Activated CD8-positive, alpha-beta memory T cell treated with anti-CD3 and anti-CD28 coated beads, Interleukin-2, amount 50 U/mL, for 4 hours (primary cell): ENCODE data around the gene FKBP8.

Experiments used
- DNase-seq: peaks from one replicate; pipeline ENCODE4 v3.0.0-alpha.2; 2020

The FKBP8 gene

GRCh38 chr19:18501351-18501750, 42.0 kb downstream of the FKBP8 start:
- DNase-seq: no peak

GRCh38 chr19:18500799-18501198, 42.6 kb downstream of the FKBP8 start:
- DNase-seq: no peak

- DNase-seq: no peak
These were observed 43.0 kb downstream of the FKBP8 start for GRCh38 chr19:18500376-18500775.

- no peak for DNase-seq
These were observed 44.2 kb downstream of the FKBP8 start for GRCh38 chr19:18499055-18499775.

GRCh38 chr19:18496980-18497256, 46.5 kb downstream of the FKBP8 start:
- no peak for DNase-seq

GRCh38 chr19:18496167-18496979, 47.0 kb downstream of the FKBP8 start:
- DNase-seq: peak; percentile 52

- DNase-seq: no peak
These were observed 48.0 kb downstream of the FKBP8 start for GRCh38 chr19:18495204-18495911.

GRCh38 chr19:18494267-18494607, 49.1 kb downstream of the FKBP8 start:
- no peak for DNase-seq

GRCh38 chr19:18493440-18494266, 49.7 kb downstream of the FKBP8 start:
- no peak for DNase-seq

- DNase-seq: no peak
These were observed 51.1 kb downstream of the FKBP8 start for GRCh38 chr19:18491995-18492953.

- DNase-seq: no peak
These were observed 52.6 kb downstream of the FKBP8 start for GRCh38 chr19:18490728-18491127.

- no peak for DNase-seq
These were observed 53.7 kb downstream of the FKBP8 start for GRCh38 chr19:18489627-18490184.

- no peak for DNase-seq
These were observed 54.3 kb downstream of the FKBP8 start for GRCh38 chr19:18488838-18489626.

- DNase-seq: no peak
These were observed 55.0 kb downstream of the FKBP8 start for GRCh38 chr19:18488403-18488723.

GRCh38 chr19:18487576-18488402, 55.6 kb downstream of the FKBP8 start:
- no peak for DNase-seq

- no peak for DNase-seq
These were observed 56.6 kb downstream of the FKBP8 start for GRCh38 chr19:18486746-18487145.

GRCh38 chr19:18484992-18485391, 58.4 kb downstream of the FKBP8 start:
- DNase-seq: no peak

- DNase-seq: no peak
These were observed 60.1 kb downstream of the FKBP8 start for GRCh38 chr19:18483119-18483890.
